Endodermal cell (in vitro differentiated cells): Measurements from ENCODE around the gene DUSP5. TPM values are rescaled to one million over a fixed set of nuclear protein-coding genes. Genes with fewer than 3 reads are reported as not detected.

Source experiments
- DNase-seq: peaks from one replicate; pipeline ENCODE4 v3.0.0-alpha.2; 2017
- H3K27ac ChIP-seq: 2 replicates; pipeline ENCODE4 v1.5.1; 2013; ENCODE audit warnings: mild to moderate bottlenecking, low read depth, low read length, moderate library complexity
- H3K27me3 ChIP-seq: 2 replicates; pipeline ENCODE4 v1.6.1; 2013; ENCODE audit warnings: mild to moderate bottlenecking, low read length, moderate library complexity; ENCODE audit not compliant: insufficient read depth, control insufficient read depth, poor library complexity, severe bottlenecking
- H3K36me3 ChIP-seq: 2 replicates; pipeline ENCODE4 v1.7.0; 2013; ENCODE audit warnings: mild to moderate bottlenecking, low read length, moderate library complexity; ENCODE audit not compliant: control insufficient read depth, insufficient read depth
- H3K4me1 ChIP-seq: one replicate; pipeline ENCODE4 v1.7.0; 2013; ENCODE audit warnings: low read length; ENCODE audit not compliant: control insufficient read depth, insufficient read depth
- H3K4me3 ChIP-seq: 2 replicates; pipeline ENCODE4 v1.5.1; 2013; ENCODE audit warnings: mild to moderate bottlenecking, low read length, moderate library complexity
- H3K9ac ChIP-seq: 2 replicates; pipeline ENCODE4 v1.6.1; 2013; ENCODE audit warnings: mild to moderate bottlenecking, low read length, moderate library complexity; ENCODE audit not compliant: poor library complexity, severe bottlenecking; ENCODE audit errors: extremely low read depth
- H3K9me3 ChIP-seq: 2 replicates; pipeline ENCODE4 v1.6.1; 2013; ENCODE audit warnings: mild to moderate bottlenecking, low read length, moderate library complexity; ENCODE audit not compliant: control insufficient read depth
- H3K27ac Mint-ChIP-seq: 2 replicates; pipeline ENCODE4 v1.8.0; 2020; ENCODE audit warnings: mixed read lengths
- H3K27me3 Mint-ChIP-seq: 2 replicates; pipeline ENCODE4 v1.8.0; 2021; ENCODE audit warnings: mild to moderate bottlenecking, mixed read lengths; ENCODE audit not compliant: insufficient read depth
- H3K36me3 Mint-ChIP-seq: 2 replicates; pipeline ENCODE4 v1.8.0; 2020; ENCODE audit warnings: low read depth, mixed read lengths
- H3K4me1 Mint-ChIP-seq: 2 replicates; pipeline ENCODE4 v1.8.0; 2020; ENCODE audit warnings: mixed read lengths
- H3K4me3 Mint-ChIP-seq: 2 replicates; pipeline ENCODE4 v1.8.0; 2020; ENCODE audit warnings: mild to moderate bottlenecking, moderate library complexity, mixed read lengths
- H3K9me3 Mint-ChIP-seq: 2 replicates; pipeline ENCODE4 v1.8.0; 2020; ENCODE audit warnings: mild to moderate bottlenecking, mixed read lengths
- WGBS, 2 experiments: methylation state at CpG; one replicate each; pipeline versions ENCODE4 v1.1.5 to v1.1.7; 2013; ENCODE audit warnings: missing lambda C conversion rate in 2 of 2, mixed read lengths in 1 of 2; ENCODE audit not compliant: insufficient coverage in 1 of 2, insufficient read length in 1 of 2; 5-methylcytosine and 5-hydroxymethylcytosine counted together
- total RNA-seq, 2 donors: library from RNA; stranded (reverse); fragmentation: NEBNext Ultra II Directional in 1 of 2; extraction: Animal tissue kit (Norgen Biotek cat#: 25700) in 1 of 2; gene quantifications; 2 replicates in 1 of 2; 3 replicates in 1 of 2; pipeline ENCODE4 v1.2.1, GENCODE V29; 2021
- TF ChIP-seq, protein P1 (sequence below): fragments of 200-600 bp; sonication (generic); conservative IDR thresholded peaks from 2 replicates; pipeline ENCODE4 v1.5.0; 2021; ENCODE audit warnings: antibody characterized with exemption, mild to moderate bottlenecking

Gene DUSP5
- total RNA-seq, 2 donors from 2014 or later: 60.0 to 60.3 TPM

DNA sequence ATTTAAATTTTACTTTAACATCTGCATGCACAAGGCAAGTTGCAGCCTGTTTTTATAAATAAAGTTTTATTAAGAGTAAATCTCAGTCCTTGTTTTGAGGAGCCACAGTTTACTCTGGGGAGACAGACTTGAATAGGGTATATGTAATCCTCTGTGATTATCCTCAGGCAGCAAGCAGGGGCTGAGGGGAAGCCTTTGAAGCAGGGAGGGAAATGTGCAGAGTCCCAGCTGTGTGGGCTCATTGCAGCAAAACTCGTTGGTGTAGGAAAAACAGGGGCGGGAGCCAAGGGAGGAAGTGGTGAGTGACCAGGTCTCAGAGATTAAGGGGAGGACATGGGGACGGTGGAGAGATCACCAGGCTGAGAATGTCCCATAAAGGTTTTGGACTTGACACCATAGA lies 35.4 kb downstream of the DUSP5 start:
- no peaks in the 10 kb centered on the region for H3K27me3 ChIP-seq
- H3K4me3 Mint-ChIP-seq: no peak overlapping the region
- no peak overlapping the region for H3K9ac ChIP-seq
- TF ChIP-seq, protein P1, sequence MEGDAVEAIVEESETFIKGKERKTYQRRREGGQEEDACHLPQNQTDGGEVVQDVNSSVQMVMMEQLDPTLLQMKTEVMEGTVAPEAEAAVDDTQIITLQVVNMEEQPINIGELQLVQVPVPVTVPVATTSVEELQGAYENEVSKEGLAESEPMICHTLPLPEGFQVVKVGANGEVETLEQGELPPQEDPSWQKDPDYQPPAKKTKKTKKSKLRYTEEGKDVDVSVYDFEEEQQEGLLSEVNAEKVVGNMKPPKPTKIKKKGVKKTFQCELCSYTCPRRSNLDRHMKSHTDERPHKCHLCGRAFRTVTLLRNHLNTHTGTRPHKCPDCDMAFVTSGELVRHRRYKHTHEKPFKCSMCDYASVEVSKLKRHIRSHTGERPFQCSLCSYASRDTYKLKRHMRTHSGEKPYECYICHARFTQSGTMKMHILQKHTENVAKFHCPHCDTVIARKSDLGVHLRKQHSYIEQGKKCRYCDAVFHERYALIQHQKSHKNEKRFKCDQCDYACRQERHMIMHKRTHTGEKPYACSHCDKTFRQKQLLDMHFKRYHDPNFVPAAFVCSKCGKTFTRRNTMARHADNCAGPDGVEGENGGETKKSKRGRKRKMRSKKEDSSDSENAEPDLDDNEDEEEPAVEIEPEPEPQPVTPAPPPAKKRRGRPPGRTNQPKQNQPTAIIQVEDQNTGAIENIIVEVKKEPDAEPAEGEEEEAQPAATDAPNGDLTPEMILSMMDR: no peak
- H3K4me1 Mint-ChIP-seq: peaks cover 34% of the 10 kb centered on the region
- peak; percentile 60 for DNase-seq
- H3K4me1 ChIP-seq: peaks cover 4% of the 10 kb centered on the region
- no peaks in the 10 kb centered on the region for H3K27me3 Mint-ChIP-seq
- no peak overlapping the region for H3K4me3 ChIP-seq
- peak overlapping the region; percentile 74 for H3K27ac Mint-ChIP-seq
- H3K36me3 Mint-ChIP-seq: no peaks in the 10 kb centered on the region
- no peaks in the 10 kb centered on the region for H3K9me3 Mint-ChIP-seq
- H3K36me3 ChIP-seq: no peaks in the 10 kb centered on the region
- no peaks in the 10 kb centered on the region for H3K9me3 ChIP-seq
- no peak overlapping the region for H3K27ac ChIP-seq
- 0 to 55% methylated on average over 1 to 3 of the region's 3 CpGs for WGBS, 2 experiments

DNA sequence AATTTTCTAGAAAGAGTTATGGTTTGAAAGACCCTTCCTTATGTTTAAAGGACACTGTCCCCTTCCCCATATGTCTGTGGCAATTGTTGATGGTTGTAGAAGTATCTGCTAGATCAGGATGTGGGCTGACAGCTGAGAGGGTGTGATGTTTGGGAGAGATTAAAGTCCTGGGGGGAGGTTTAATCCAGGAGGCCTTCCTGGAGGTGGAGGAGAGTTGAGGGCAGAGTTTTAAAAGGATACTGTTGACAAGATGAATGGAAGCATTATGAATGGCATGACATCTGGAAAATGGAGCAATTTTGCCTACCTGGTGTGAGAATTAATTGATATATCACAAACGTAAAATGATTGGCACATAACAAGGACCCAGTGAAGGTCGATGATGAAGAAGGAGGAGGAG lies 36.9 kb downstream of the DUSP5 start:
- TF ChIP-seq, protein P1: no peak
- Mint-ChIP-seq H3K4me3 (no peak overlapping the region), H3K27ac (no peak overlapping the region), H3K4me1 (peaks cover 21% of the 10 kb centered on the region), H3K27me3 (no peaks in the 10 kb centered on the region), H3K9me3 (no peaks in the 10 kb centered on the region), H3K36me3 (no peaks in the 10 kb centered on the region)
- 82 to 94% methylated on average over 1 to 2 of the region's 2 CpGs for WGBS, 2 experiments
- Histone ChIP-seq H3K9ac (no peak overlapping the region), H3K4me1 (peaks cover 3% of the 10 kb centered on the region), H3K4me3 (no peak overlapping the region), H3K27me3 (no peaks in the 10 kb centered on the region), H3K9me3 (no peaks in the 10 kb centered on the region), H3K27ac (no peak overlapping the region), H3K36me3 (no peaks in the 10 kb centered on the region)
- DNase-seq: no peak

DNA sequence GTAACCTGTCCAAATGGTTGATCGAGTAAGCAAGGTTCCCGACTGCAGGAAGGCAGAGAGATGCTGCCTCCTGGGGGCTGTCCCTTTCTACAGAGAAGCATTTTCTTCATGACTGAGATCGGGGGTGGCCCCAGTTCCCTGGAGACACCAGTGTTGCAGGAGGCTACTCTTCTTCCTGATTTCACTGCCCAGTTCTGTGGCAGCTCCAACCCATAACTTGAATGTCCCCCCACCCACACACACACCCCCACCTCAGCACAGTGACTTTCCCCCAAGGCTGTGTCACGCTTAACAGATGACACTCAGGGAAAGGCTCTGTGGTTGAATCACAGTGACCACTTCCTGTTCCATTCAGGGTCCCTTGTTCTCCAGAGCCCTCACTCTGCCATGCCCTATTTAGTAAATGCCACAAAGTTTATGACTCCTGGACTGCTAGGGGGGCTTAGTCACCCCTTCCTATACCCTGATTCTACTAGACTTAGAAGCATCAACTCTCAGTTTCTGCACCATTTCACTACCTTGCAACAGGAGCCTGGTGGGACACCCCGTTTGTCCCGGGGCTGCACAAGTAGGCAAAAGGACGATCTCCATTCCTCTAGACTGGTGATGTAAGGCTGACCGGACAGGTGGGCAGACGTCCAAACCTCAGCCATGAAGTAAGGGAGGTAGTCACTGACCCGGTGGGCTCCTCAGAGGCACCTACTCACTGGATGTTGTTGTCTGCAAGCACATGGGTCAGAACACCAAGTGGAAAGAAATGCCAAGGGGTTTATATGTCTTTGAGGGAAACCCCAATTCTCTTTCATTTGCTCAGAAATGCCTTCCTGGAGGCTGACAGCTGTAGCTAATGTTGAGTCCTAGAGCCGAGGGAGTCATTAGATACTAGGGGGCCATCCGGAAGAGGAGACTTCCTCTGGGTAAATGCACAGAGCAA lies 38.5 kb downstream of the DUSP5 start:
- H3K27ac Mint-ChIP-seq: no peak overlapping the region
- H3K4me1 Mint-ChIP-seq: peaks cover 13% of the 10 kb centered on the region
- H3K9me3 ChIP-seq: no peaks in the 10 kb centered on the region
- H3K4me3 Mint-ChIP-seq: no peak overlapping the region
- H3K27me3 Mint-ChIP-seq: no peaks in the 10 kb centered on the region
- 73 to 84% methylated on average over 9 to 12 of the region's 12 CpGs for WGBS, 2 experiments
- no peak overlapping the region for H3K4me3 ChIP-seq
- H3K27ac ChIP-seq: no peak overlapping the region
- TF ChIP-seq, protein P1: peak; percentile 76
- H3K36me3 ChIP-seq: no peaks in the 10 kb centered on the region
- DNase-seq: peak; percentile 79
- no peaks in the 10 kb centered on the region for H3K9me3 Mint-ChIP-seq
- H3K27me3 ChIP-seq: no peaks in the 10 kb centered on the region
- no peaks in the 10 kb centered on the region for H3K36me3 Mint-ChIP-seq
- no peaks in the 10 kb centered on the region for H3K4me1 ChIP-seq
- no peak overlapping the region for H3K9ac ChIP-seq
